ENCODE data around the gene ZBED2. TPM values are rescaled to one million over a fixed set of nuclear protein-coding genes. Genes with fewer than 3 reads are reported as not detected.

The ZBED2 gene
- total RNA-seq, 1 donor from 2014 or later: not detected

DNA sequence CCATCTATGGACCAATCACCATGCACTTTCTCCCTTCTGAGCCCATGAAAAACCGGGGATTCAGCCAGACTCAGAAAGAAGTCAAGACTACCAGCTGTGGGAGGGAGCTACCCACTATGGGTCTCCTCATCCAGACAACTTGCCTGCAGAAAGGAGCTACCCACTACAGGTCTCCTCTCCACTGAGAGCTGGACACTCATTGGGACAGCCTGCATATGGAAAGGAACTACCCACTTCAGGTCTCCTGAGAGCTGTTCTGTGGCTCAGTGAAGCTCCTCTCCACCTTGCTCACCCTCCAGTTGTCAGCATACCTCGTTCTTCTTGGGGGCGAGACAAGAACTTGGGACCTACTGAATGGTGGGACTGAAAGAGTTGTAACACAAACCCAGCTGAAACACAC is 22.3 kb upstream of the ZBED2 start:
- Histone ChIP-seq H3K27me3 (ENCODE audit: low read depth) (peaks cover 4% of the 10 kb centered on the region), H3K4me1 (peaks cover 8% of the 10 kb centered on the region), H3K9me3 (replicated peaks) (no peaks in the 10 kb centered on the region), H3K36me3 (no peaks in the 10 kb centered on the region), H3K4me3 (no peak overlapping the region), H3K27ac (replicated peaks) (no peak overlapping the region)
- TF ChIP-seq, protein P1, sequence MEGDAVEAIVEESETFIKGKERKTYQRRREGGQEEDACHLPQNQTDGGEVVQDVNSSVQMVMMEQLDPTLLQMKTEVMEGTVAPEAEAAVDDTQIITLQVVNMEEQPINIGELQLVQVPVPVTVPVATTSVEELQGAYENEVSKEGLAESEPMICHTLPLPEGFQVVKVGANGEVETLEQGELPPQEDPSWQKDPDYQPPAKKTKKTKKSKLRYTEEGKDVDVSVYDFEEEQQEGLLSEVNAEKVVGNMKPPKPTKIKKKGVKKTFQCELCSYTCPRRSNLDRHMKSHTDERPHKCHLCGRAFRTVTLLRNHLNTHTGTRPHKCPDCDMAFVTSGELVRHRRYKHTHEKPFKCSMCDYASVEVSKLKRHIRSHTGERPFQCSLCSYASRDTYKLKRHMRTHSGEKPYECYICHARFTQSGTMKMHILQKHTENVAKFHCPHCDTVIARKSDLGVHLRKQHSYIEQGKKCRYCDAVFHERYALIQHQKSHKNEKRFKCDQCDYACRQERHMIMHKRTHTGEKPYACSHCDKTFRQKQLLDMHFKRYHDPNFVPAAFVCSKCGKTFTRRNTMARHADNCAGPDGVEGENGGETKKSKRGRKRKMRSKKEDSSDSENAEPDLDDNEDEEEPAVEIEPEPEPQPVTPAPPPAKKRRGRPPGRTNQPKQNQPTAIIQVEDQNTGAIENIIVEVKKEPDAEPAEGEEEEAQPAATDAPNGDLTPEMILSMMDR (IDR thresholded peaks at IDR 0.05; ENCODE audit: borderline replicate concordance): no peak
- DNase-seq: no peak
- intact Hi-C loops (cut with micrococcal nuclease): no loop called here

DNA sequence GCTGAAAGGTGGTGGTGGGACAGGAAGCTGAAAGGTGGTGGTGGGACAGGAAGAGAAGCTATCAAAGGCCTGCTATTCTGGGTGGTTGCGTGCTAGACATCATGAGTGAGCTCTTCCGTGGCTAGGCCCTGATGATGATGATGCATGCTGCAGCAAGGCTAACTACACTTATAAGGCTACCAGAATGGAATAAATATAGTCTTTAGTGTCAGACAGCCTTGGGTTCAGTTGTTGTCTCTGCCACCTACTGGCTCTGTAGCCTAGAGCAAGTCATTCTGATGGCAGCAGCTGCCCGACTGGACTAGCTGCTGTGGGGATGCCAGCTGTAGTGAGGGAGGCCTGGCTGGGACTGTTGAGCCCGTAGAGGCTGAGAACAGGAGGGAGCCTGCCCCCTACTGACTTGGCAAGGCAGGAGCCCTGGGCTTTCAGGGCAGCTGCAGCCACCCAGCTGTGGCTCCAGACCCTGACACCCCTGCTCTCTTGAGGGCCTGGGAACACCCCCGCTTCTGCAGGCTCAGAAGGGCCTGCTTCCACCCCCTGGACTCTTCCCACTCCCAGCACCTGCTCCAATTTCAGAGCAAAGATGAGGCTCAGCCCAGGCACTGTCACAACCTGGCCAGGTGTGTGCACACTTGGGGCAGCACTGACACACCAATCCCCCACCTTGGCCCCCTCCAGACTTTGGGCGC is 21.4 kb upstream of the ZBED2 start:
- intact Hi-C loops (cut with micrococcal nuclease): no loop called here
- Histone ChIP-seq H3K36me3 (no peaks in the 10 kb centered on the region), H3K4me1 (peaks cover 8% of the 10 kb centered on the region), H3K9me3 (replicated peaks) (no peaks in the 10 kb centered on the region), H3K4me3 (no peak overlapping the region), H3K27ac (replicated peaks) (no peak overlapping the region), H3K27me3 (ENCODE audit: low read depth) (peaks cover 4% of the 10 kb centered on the region)
- no peak for DNase-seq
- TF ChIP-seq, protein P1 (IDR thresholded peaks at IDR 0.05; ENCODE audit: borderline replicate concordance): no peak

DNA sequence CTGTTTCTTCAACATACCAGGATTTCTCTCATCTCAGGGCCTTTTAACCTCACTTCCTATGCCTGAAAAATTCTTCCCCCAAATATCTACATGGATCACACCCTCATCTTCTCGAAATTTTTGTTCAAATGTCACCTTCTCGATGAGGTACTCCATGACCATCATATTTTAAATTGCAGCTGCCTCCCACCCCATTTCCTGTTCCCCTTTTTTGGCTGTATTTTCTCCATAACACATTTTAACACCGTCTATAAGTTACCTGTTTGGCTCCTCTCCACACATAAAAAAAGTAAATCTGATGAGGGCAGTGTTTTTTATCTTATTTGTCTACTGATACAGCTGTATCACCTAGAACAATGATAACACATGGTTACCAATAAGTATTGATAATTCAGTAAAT is 20.7 kb upstream of the ZBED2 start:
- H3K27ac ChIP-seq (replicated peaks): no peak overlapping the region
- DNase-seq: no peak
- intact Hi-C loops (cut with micrococcal nuclease): no loop called here
- TF ChIP-seq, protein P1 (IDR thresholded peaks at IDR 0.05; ENCODE audit: borderline replicate concordance): no peak
- H3K36me3 ChIP-seq: no peaks in the 10 kb centered on the region
- peaks cover 4% of the 10 kb centered on the region for H3K4me1 ChIP-seq
- H3K27me3 ChIP-seq (ENCODE audit: low read depth): peaks cover 4% of the 10 kb centered on the region
- H3K9me3 ChIP-seq (replicated peaks): no peaks in the 10 kb centered on the region
- no peak overlapping the region for H3K4me3 ChIP-seq

DNA sequence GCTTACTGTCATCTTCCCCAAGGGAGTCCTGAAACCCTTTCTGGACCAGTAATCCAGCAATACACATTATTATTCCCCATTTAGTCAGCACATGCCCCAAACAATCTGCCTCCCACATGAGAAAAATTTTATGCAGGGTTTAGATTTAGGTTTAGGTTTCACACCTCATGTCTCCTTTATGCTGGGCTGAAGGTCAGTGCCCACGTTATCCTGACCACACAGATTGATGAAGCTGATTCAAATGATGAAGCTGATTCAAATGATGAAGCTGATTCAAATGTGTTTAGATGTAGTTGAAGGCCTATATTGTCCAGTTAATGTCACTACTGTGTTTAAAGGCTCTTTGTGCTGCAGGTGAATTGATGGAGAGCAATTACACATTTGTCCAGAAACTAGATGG is 18.1 kb upstream of the ZBED2 start:
- Histone ChIP-seq H3K4me1 (no peaks in the 10 kb centered on the region), H3K36me3 (no peaks in the 10 kb centered on the region), H3K9me3 (replicated peaks) (no peaks in the 10 kb centered on the region), H3K27me3 (ENCODE audit: low read depth) (peaks cover 4% of the 10 kb centered on the region), H3K4me3 (no peak overlapping the region), H3K27ac (replicated peaks) (no peak overlapping the region)
- no peak for DNase-seq
- intact Hi-C loops (cut with micrococcal nuclease): no loop called here
- TF ChIP-seq, protein P1 (IDR thresholded peaks at IDR 0.05; ENCODE audit: borderline replicate concordance): no peak

DNA sequence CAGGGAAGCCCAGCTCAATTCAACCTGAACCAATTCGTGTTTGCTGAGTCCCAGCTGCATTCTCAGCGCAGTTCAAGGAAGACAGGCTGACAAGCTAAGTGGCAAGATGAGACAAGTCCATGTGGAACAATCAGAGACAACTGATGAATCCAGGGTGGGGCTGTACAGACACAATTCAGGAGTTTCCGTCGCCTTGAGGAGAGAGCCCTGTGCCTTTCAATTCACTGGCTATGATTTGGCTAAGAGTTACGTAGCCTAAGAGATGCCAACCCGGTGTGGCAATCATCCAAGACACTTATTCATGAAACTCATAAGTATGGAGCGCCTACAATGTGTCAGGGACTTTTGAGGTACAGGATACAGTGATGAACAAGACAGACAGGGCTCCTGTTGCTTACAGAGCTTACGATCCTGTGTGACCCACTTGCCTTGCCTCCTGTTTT is 15.5 kb upstream of the ZBED2 start:
- intact Hi-C loops (cut with micrococcal nuclease): no loop called here
- no peak for DNase-seq
- TF ChIP-seq, protein P1 (IDR thresholded peaks at IDR 0.05; ENCODE audit: borderline replicate concordance): no peak
- Histone ChIP-seq H3K4me3 (no peak overlapping the region), H3K9me3 (replicated peaks) (no peaks in the 10 kb centered on the region), H3K4me1 (no peaks in the 10 kb centered on the region), H3K27me3 (ENCODE audit: low read depth) (no peaks in the 10 kb centered on the region), H3K36me3 (no peaks in the 10 kb centered on the region), H3K27ac (replicated peaks) (no peak overlapping the region)
